Astrocyte of the spinal cord (primary cell): Measurements from ENCODE around the gene ZNF330.
A peak's percentile ranks its signal among the peaks of the same experiment; 100 is the strongest.
"Not testable (repeated sequence)": the region's sequence is repeated elsewhere in the genome, so short reads cannot be mapped to it uniquely, and the experiment has no call there.

ENCODE experiments used
- DNase-seq: peaks from one replicate; pipeline ENCODE4 v3.0.0; 2011; ENCODE audit warnings: low read depth, low spot score
- H3K4me3 ChIP-seq: 2 replicates; pipeline ENCODE4 v1.5.1; 2011; ENCODE audit warnings: low read depth, mild to moderate bottlenecking, low read length, moderate library complexity
- CTCF ChIP-seq: IDR thresholded peaks from 2 replicates; pipeline ENCODE4 v1.5.1; 2012; ENCODE audit warnings: low read depth, mild to moderate bottlenecking, low read length, inconsistent platforms
- in situ Hi-C: cut with HindIII; loops from 2 replicates; pipeline ENCODE4 v1.10.0; 2017; ENCODE audit warnings: low sequenced_read_pairs

The ZNF330 gene

GRCh38 chr4:141220691-141221659 lies at the start of gene ZNF330:
Gene ZNF330 (plus strand): TSS chr4:141220895. CDS start chr4:141222372, 1,477 bp downstream.
- peak; percentile 92 for DNase-seq
- H3K4me3 ChIP-seq = peak within 1 kb of the TSS; percentile 90
- peak; percentile 24 for TF ChIP-seq CTCF
- in situ Hi-C loops = no loop called here

DNA sequence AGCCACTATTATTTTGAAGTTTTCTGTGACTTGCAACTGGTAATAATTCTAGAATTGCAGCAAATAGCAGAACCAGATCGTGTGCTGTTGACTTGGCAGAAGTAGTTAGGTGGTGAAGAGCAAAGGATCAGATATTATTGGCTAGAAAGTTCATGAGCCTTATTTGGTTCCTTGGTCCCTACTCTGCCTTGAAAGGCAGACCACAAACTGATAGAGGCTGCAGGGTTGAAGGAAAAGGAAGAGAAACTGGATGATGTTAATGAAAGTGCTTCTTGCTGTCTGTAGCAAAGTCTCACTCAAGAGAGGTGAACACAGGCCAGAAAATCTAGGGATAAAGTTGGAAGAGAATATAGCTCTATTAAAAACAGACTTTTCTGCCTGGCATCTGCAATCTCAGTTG lies 46.2 kb upstream of the ZNF330 start:
- no peak for DNase-seq
- H3K4me3 ChIP-seq = no peak overlapping the region
- in situ Hi-C loops = no loop called here
- TF ChIP-seq CTCF = no peak

DNA sequence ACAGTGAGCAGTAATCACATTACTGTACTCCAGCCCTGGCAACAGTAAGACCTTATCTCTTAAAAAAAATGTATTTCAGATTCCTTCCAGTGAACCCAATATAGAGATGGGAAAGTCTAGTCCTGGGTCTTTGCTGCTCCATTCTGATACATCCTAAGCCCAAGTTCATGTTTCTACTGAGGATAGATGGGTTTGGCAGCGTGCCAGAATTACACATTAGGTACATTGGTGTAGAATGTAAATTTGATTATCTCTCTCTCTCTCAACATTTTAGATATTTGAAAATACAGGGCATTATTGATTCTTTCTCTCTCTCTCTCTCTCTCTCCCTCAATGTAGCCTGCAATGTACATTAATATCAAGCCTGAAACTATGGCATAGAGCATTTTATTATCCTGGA lies 43.5 kb upstream of the ZNF330 start:
- in situ Hi-C loops = no loop called here
- H3K4me3 ChIP-seq = no peak overlapping the region
- no peak for TF ChIP-seq CTCF
- DNase-seq = no peak

DNA sequence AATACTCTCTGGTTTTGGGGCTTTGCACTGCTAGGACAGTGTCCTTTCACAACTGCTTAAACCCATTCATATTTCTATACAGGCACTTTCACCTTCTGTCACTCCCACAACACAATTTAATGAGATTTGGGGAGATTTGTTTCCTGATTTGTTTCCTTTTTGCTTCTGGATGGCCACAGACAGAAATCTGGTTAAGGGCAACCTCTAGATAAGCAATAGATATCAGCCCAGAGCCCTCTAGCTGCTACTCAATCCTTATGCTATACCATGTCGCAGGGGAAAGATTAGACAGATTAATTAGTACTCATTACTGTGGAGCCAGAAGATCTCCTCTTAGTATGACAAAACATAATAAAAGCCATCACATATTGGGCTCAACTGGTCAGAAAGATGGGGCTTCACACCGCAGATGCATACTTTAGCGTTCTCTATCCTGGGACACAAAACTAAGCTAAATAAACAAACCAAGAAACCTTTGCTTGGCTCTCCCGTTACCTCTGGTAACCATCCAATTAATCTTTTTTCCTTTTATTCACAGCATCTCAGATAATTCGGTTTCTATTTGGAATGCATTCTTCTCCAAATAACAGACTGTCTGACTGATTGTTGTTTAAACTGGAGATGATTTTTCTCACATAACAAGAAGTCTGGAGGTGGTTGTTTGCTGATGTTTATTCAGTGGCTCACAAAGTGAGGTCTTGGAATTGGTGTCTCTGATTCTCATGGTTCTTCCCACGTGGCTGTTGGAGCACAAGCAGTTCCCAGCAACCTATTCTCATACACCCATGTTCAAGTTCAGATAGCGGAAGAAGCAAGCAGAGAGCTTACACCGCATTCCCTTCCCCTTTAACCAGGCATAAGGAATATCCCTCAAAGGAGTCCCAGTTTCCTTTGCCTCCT lies 41.0 kb upstream of the ZNF330 start:
- no peak for DNase-seq
- TF ChIP-seq CTCF = no peak
- in situ Hi-C loops = no loop called here
- no peak overlapping the region for H3K4me3 ChIP-seq

DNA sequence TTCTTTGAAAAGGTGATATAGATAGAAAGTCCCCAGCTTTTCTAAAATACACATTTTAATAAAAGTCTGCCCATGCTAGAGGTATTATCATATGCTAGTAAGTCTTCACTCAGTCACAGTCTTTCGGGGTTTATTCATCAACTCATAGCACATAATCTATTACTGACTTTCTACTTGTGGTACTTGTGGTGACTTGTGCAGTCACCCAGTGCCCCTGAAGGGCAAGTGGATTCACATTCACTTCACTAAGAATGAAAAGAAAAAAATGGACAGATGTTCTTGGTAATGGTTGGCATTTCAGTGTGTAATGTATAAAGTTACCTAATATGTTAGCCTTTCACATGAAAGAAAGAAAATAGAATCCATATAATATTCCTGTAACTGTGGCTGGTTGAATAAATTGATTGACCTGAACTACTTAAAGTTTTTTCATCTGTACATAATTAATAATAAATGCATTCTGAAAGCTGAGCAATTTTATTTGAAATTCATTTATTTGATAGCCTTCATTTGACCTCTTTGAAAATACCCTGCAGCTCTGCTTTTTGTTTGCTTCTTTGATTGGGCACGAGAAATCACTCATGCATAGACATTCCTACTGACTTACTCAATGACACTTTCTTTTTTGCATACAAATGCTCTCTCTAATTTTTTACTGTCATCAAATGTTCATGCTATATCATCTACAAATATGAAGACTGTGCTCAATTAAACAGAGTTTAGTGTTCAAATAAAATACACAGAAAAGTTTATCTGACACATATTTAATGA lies 39.5 kb upstream of the ZNF330 start:
- H3K4me3 ChIP-seq = no peak overlapping the region
- no peak for TF ChIP-seq CTCF
- DNase-seq = no peak
- in situ Hi-C loops = no loop called here

- DNase-seq, in situ Hi-C loops, H3K4me3 ChIP-seq: not testable (repeated sequence)
Measured at GRCh38 chr4:141183491-141183890, 37.2 kb upstream of the ZNF330 start.
